NCI-H2171 (cell line): ENCODE measurements around the gene PDE6C.
A peak's percentile ranks its signal among the peaks of the same experiment; 100 is the strongest.

Experiments
- DNase-seq: peaks from one replicate; lab custom pipeline; 2025; lab: John Stamatoyannopoulos, UW

The PDE6C gene

GRCh38 chr10:93594518-93594917 lies 17.8 kb upstream of the PDE6C start:
- no peak for DNase-seq

DNA sequence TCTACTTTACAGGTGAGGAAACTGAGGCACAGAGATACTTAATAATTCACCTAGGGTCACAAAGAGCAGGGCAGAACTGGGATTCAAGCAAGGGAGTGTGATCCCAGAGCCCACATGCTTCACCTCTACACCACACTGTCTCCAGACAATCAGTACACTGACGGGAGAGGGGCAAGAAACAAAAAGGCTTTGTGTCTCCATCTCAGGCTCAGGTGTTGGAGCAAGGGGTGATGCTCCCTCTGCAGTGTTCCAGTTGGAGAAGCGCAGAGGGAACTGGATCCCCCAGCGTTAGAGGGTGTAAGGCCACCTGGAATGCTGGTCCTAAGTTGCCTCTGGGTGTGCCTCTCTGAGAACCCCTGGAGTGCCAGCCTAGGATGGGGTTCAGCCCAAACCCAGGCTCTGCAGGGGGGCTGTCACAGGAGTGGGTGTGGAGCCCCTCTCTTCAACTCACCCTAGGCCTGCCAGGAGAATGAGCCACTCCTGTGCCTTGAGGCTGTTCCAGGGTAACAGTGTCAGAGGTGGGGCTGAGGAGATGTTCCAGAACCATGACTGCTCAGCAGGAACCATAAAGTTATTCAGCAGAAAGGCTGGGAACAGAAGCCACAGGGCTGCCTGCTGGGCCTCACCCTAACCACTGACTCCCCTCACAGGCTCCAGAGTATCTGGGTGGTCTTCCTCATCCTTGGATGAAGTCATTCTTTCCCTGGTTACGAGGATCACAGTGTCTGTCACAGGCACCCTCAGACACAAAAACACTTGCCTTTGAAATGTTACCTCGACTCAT lies 16.8 kb upstream of the PDE6C start:
- no peak for DNase-seq

GRCh38 chr10:93596539-93596938 lies 15.8 kb upstream of the PDE6C start:
- DNase-seq = no peak

DNA sequence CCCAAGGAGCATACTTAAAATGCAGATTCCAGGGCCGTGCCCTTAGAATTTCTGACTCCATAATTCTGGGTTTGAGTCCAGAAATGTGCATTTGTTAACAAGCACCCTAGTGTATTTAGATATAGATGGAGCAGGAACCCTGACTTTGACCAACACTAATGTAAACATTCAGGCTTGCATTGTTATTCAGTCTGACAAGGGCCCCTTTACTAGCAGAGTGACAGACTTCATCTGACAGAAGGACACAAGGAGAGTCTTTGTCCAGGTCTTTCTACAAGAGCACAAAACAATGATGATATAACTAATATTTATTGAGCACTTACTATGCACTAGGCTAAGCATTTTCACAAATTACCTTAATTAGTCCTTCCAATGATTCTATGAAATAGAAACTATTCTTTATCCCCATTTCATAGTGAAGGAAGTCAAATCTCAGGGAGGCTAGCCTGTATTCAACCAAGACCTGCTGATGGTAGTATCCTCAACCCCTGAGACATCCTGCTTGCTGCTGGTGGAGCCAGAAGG lies 15.2 kb upstream of the PDE6C start:
- no peak for DNase-seq

DNA sequence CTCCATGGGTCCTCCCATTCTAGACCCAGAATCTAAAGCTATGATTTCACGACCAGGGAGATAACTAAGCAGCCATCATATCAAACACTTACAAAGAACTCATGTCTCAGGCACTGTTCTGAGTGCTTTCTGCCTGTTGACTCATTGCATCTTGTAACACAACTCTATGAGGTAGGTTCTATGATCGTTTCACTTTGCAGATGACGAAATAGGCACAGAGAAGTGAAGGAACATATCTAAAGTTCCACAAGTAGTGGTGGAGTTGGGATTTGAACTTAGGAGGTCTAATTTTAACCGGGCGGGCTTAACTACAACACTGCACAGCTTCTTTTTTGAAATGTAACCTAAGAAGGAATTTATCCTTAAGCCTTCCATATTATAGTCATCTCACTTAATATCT lies 14.2 kb upstream of the PDE6C start:
- no peak for DNase-seq

DNA sequence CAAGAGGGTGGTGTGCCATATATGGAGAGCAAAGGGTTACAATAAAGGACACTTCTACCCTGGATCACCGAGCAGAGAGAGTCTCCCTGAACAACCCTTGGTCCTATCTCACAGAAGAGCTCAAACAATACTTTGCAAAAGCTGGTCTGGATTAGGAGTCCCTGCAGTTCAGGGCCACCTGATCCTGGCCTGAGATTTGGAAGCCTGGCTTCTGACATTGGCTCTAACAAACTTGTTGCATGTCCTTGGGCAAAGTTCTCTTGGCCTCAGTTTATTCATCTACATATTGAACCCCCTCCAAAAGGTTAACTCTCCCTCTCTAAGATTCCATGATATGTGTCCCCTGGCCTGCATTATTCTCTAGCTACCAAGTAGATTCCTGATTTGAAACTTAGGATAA lies 13.0 kb upstream of the PDE6C start:
- no peak for DNase-seq

DNA sequence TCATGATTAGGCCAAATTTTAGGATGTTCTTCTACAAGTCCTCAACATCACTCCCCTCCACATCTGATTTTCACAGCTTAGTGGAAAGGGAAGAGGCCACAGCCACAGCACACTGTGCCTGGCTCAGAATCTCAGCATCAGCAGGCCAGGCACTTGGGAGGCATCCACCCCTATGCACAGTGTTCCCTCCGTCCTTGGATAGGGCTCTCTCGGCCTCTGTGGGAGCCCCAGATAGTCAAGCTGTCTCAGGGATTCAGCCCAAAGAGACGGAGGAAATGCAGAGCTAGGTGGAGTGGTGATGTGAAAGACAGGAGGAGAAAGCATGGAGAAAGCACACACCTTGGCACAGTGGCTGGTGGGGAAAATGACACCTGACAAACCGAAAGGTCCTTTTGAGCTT lies 12.6 kb upstream of the PDE6C start:
- DNase-seq = no peak

- DNase-seq = no peak
These were observed 11.7 kb upstream of the PDE6C start for GRCh38 chr10:93600446-93601145.

GRCh38 chr10:93601146-93601773 lies 11.1 kb upstream of the PDE6C start, which contains the start of gene RBP4:
RBP4 (minus strand) TSS chr10:93601235; CDS start chr10:93601028, 207 bp downstream.
- DNase-seq = no peak

DNA sequence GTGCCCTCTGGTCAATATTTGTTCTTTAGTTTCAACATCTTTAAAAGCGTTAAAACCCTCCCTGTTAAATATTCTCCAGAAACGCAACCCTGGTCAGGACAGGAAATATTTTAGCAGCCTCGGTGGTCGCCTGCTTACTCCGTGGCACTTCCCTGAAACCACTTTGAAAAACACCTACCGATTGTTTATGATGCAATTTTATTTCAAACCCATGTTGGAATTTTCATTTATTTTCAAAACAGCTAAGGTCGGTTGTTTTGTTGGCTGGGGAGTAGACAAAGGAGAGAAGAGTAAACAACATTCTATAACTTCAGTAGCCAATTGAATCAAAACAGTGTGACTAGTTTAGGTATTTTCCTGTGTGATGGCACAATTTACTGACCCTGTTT lies 10.6 kb upstream of the PDE6C start:
- DNase-seq = no peak

- no peak for DNase-seq
These were observed 9.3 kb upstream of the PDE6C start for GRCh38 chr10:93603023-93603422.

DNA sequence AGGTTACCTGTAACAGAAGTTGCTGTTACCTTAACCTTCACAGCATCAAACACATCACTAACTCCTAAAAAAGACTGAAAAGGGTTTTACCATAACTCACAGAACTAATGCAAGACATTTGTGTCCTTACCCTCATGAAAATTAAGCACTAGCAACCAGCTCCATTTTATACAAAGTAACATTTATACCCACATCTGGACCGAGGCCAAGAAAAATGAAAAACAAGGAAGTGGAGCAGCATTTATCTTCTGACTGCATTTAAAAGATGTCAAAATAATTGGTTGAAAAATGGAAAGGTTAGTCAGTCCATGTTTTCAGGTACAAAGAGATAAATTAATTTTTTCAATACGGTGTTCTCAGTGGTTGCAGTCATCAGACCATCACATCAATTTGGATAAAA lies 8.2 kb upstream of the PDE6C start:
- DNase-seq = no peak

DNA sequence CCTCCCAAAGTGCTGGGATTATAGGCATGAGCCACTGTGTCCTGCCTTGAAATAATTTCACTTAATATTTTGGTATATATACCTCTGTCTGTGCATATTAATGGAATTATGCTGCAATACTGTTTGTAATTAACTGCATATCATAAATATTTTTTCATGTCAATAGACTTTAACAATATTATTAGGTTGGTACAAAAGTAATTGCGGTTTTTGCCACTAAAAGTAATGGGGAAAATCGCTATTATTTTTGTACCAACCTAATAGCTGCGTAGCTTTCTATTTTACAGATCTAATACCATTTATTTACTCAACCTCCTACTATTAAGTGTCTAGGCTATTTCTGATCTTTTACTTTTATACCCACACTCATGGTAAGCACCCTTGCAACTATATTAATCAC lies 3.9 kb upstream of the PDE6C start:
- DNase-seq = no peak

GRCh38 chr10:93613126-93613525 lies 789 bp downstream of the PDE6C start:
- no peak for DNase-seq

GRCh38 chr10:93614101-93614825 lies 1.9 kb downstream of the PDE6C start:
- no peak for DNase-seq

GRCh38 chr10:93615576-93616235 lies 3.4 kb downstream of the PDE6C start:
- DNase-seq = no peak

DNA sequence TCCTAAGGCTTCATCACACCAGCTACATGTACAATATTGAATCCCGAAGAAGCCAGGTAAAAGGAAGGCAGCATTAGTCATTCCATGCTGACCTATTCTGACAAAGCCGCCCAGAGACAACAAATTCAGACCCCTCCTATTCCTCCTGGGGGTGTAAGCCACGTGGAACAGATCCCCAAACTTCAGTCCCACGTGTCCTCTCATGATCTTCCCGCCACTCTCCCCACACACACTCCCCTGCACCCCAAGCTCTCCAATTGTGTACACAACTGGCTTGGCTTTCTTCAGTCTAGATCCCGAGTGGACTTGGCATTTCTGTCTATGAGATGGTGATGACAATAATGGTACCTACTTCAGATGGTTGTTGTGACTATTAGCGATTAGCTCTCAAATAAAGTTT lies 8.6 kb downstream of the PDE6C start:
- no peak for DNase-seq

DNA sequence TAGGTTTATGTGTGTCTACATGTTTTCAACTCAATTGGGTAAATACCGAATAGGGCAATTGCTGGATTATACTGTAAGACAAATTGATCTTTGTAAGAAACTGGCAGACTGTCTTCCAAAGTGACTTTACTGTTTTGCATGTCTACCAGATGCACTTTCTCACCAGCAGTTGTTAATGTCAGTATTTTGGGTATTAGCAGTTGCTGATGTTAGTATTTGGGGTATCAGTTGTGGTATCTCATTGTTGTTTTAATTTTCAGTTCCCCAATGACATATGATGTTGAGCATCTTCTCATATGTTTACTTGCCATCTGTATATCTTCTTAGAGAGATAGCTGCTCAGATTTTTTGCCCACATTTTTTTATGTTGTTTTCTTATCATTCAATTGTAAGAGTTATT lies 10.6 kb downstream of the PDE6C start:
- DNase-seq = no peak

DNA sequence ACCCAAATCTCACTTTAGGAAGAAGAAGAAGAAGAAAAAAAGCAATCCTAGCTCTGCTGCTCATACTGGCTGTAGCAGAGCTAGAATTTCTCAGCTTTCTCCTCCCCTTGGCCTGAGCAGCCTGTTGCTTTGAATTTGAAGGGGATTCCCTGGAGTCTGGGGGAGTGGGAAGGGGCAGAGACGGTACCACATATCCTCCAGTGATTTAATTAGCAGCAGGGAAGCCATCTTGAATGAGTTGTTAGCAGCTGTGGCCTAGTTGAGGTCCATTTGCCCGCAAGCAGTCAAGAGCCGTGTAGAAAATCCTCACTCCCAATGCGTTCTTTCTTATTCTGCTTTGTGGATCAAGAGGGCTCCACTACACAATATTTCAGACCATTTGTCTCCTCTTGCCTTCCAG lies 16.5 kb downstream of the PDE6C start:
- DNase-seq = no peak

DNA sequence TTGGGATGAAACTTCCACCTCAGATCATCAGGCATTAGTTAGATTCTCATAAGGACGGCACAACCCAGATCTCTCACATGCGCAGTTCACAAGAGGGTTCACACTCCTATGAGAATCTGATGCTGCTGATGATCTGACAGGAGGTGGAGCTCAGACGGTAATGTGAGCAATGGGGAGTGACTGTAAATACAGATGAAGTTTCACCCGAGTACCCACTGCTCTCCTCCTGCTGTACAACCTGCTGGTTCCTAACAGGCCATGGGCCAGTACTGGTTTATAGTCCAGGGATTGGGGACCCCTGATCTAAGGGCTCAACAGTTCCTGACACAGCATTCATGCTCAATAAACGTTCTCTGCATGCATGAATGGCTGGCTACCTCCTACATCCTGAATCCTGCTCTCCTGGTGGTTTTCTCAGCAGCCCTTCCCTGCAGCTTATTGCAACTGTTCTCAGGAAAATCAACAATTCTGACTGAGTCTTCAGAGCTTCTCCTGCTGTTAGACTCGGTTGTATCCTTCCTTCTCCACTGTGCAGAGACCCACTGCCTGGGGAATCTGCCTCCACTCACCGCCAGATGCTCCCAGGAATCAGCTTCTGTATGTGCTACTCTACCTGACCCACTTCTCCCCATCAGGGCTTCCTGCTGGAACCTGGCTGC lies 17.4 kb downstream of the PDE6C start:
- DNase-seq = peak; percentile 9
